Measurements from ENCODE around the gene RPL32. TPM values are rescaled to one million over a fixed set of nuclear protein-coding genes. Genes with fewer than 3 reads are reported as not detected.

RPL32 gene
- 2,098 to 2,545 TPM (median 2,349 TPM) in 5 replicates for total RNA-seq (2022; extraction: Qiagen RNA extraction)

DNA sequence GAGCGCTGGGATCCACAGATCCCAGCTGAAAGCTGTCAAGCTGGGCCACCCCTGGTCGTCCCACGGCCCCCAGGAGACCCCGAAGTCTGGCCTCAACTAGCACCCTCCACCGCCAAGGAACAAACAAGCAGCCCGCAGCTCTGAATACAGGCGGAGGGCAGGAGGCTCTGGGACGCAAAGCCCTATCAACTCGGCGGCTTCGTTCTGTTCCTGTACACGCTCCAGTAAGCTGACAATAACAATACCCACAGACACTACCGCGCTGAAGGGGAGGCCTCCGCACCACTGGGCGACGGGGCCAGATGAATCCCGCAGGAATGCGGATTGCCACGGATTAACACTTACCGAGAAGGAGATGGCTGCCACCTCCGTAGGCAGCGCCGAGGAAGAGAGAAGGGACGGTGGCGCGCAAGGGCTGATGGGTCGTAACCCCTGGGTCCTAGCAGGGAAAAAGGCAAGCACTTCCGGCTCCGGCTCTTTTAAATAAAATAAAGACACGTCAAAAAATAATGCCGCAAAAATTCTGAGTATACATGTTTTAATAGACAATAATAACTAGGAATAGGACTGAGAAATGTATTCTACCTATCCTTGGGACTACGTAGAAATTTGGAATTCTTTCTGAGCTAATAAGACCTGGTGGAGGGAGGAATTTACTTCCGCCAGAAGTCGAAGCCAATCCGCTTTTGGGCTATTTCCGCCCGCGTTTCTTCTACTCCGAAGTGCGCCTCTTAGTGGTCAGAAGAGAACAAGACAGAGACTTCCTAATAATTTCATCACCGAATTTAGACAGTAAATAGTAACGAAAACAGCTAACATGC, at the start of gene RPL32:
Gene RPL32, minus strand, starts transcription at position 417 of the 821 bp plus-strand sequence. CDS start 1,328 bp downstream, outside the sequence.

DNA sequence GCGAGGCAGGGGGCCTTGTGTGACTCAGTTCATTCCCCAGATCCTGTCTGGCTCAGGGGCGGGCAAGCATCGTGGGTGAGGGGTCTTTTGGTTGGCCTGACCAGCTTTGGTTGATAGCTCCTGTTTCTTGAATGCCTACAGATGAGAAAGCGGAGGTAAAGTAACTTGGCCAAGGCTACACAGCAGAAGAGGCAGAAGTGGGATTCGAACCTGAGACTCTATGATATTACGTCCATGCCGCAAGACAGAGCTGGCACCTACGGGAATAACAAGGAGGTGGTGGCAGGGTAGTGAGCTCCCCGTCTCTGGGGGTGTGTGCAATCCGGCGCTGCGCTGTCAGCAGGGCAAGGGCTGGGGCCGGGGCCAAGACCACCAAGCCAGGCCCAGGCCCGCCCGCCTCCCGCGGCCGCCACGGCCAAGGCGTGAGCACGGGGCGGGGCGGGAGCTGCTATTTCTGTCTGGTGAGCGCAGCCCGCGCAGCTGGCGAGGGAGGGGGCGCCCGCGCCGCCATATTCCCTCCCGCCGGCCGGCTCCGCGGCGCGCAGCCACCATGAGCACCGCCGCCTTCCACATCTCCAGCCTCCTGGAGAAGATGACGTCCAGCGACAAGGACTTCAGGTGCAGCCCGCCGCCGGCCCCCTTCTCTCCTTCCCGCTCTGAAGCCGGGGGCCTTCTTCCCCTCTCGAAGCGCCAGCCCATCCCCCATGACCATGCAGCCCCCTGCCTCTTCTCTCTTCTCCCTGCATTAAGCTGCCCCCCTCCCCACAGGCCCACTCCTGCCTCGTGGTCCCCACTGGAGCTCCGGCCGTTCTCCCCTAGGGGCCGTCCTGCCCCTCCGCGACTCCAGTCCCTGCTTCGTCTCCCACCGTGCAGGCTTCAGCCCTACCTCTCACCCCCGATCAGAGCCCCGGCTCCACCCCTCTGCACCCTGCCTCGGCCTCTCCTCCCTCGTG, 44.9 kb downstream of the RPL32 start, which contains the start of gene CAND2:
Gene CAND2, plus strand, starts transcription at position 510 of the 953 bp plus-strand sequence. Its CDS starts 41 bp downstream, at position 551.

Other genes with a start within 250 kb of the RPL32 start
- gene RAF1, start 177.4 kb downstream of the RPL32 start, total RNA-seq (2022; extraction: Qiagen RNA extraction) = 62.1 to 70.8 TPM (median 66.3 TPM) in 5 replicates
- 0.15 to 0.68 TPM (median 0.50 TPM) in 5 replicates for gene TMEM40, start 82.3 kb downstream of the RPL32 start, total RNA-seq (2022; extraction: Qiagen RNA extraction)
- 0.36 to 0.67 TPM (median 0.37 TPM) in 5 replicates for gene CAND2, start 44.9 kb downstream of the RPL32 start, total RNA-seq (2022; extraction: Qiagen RNA extraction)
- 13.4 to 18.7 TPM (median 18.0 TPM) in 5 replicates for gene IQSEC1, start 231.9 kb upstream of the RPL32 start, total RNA-seq (2022; extraction: Qiagen RNA extraction)